ENCODE results near the gene PTGDR2. TPM values are rescaled to one million over a fixed set of nuclear protein-coding genes. Genes with fewer than 3 reads are reported as not detected.

Gene PTGDR2
- total and polyA plus RNA-seq, 9 of the 15 experiments (the other 6 are each of a cell fraction or from before 2014, with no cell fraction given): 0.51 to 2.6 (median 1.6) TPM

- H3K27ac ChIP-seq (ENCODE audit: extremely low read depth, low read depth, low read length): peak within 1 kb of the TSS; percentile 70
- peaks cover 3% of the 10 kb centered on the region for H3K9me1 ChIP-seq (ENCODE audit: control insufficient read depth, insufficient read depth, low read length)
- H3K4me1 ChIP-seq (replicated peaks in 1 of 2; ENCODE audit: control insufficient read depth in 2 of 2, insufficient read depth in 2 of 2, low read length in 2 of 2): peaks cover 25 to 41% of the 10 kb centered on the region in 2 experiments
- intact Hi-C loops (cut with micrococcal nuclease): no loop called here
- H2AFZ ChIP-seq (ENCODE audit: low read depth, low read length): peak within 1 kb of the TSS; percentile 96
- peak within 1 kb of the TSS; percentile 89 for H3K4me2 ChIP-seq (ENCODE audit: insufficient read depth, low read length)
- POLR2A ChIA-PET: interaction anchor here (0.6 to 1.4 kb wide), 7 partner anchors 10 to 661 kb away, joined by 3 to 4 read pairs (median 3); partner anchors contain the start of gene PRPF19
- CTCF ChIA-PET (ENCODE audit: low intra/inter-chr PET ratio): interaction anchor here (0.6 kb wide), 1 partner anchor 476 kb away, joined by 4 read pairs; no protein-coding TSS in a partner anchor
- H3K27me3 ChIP-seq (ENCODE audit: control insufficient read depth in 2 of 2, insufficient read depth in 2 of 2, low read length in 2 of 2): no peaks in the 10 kb centered on the region
- H3K9ac ChIP-seq (ENCODE audit: insufficient read depth in 1 of 2, low read depth in 2 of 2, low read length in 2 of 2): peak within 1 kb of the TSS; percentile 81 to 98
- peaks cover 3% of the 10 kb centered on the region; the same call in 1 of the 2 replicates for H4K20me1 ChIP-seq (replicated peaks; ENCODE audit: control insufficient read depth, insufficient read depth, low read length)
- in situ Hi-C loops (cut with MboI): no loop called here
- peak; percentile 98 to 100 (median 100) for DNase-seq (ENCODE audit: extremely low read depth in 1 of 4, low spot score in 3 of 4)
- WGBS (ENCODE audit: insufficient coverage, low coverage, missing lambda C conversion rate): under 1% methylated on average over 53 of the region's 57 CpGs
- H3K9me3 ChIP-seq (replicated peaks; ENCODE audit: control insufficient read depth, insufficient read depth, low read depth, low read length): no peaks in the 10 kb centered on the region
- peaks cover 47% of the 10 kb centered on the region for H3K79me2 ChIP-seq (ENCODE audit: control insufficient read depth, insufficient read depth, low read length)
- peak; percentile 95 for FAIRE-seq
- BruUV-seq (replicated peaks): TSS peak; percentile 68
- H3K36me3 ChIP-seq (ENCODE audit: control insufficient read depth, insufficient read depth, low read length): peaks cover 24% of the 10 kb centered on the region
- H3K4me3 ChIP-seq: peak within 1 kb of the TSS; percentile 74
- ATAC-seq: peak; percentile 86
- TF ChIP-seq MXD1 (CRISPR knock-in tag; IDR thresholded peaks at IDR 0.05; ENCODE audit: borderline replicate concordance, poor library complexity, severe bottlenecking) (peak; percentile 100), ZNF609 (CRISPR knock-in tag; IDR thresholded peaks at IDR 0.05; ENCODE audit: borderline replicate concordance) (no peak), GTF3C2 (IDR thresholded peaks at IDR 0.05; ENCODE audit: borderline replicate concordance, extremely low read depth, insufficient read length) (no peak), TBP (optimal IDR thresholded peaks at IDR 0.05; ENCODE audit: low read depth, low read length) (peak; percentile 59), E2F3 (CRISPR knock-in tag; IDR thresholded peaks at IDR 0.05) (peak; percentile 51; the same call in 1 of the 2 replicates), ZNF76 (CRISPR knock-in tag; IDR thresholded peaks at IDR 0.05; ENCODE audit: borderline replicate concordance) (peak; percentile 63; the same call in 1 of the 2 replicates)
These were observed 13.7 kb downstream of the PTGDR2 start, which contains the start of gene CCDC86 for GRCh38 chr11:60841797-60842667. CCDC86 (plus strand) TSS chr11:60842113; CDS start chr11:60842125, 12 bp downstream.

Measured in K562 (cell line).